Stimulated activated CD4-positive, alpha-beta T cell treated with anti-CD3 and anti-CD28 coated beads, Interleukin-15, amount 100 ng/mL, for 24 hours (primary cell): ENCODE results near the gene EVL.
"Not testable (repeated sequence)": the region's sequence is repeated elsewhere in the genome, so short reads cannot be mapped to it uniquely, and the experiment has no call there.

ENCODE experiments used
- DNase-seq: peaks from one replicate; pipeline ENCODE4 v3.0.0-alpha.2; 2020

EVL gene

GRCh38 chr14:100180671-100181070 lies 115.4 kb downstream of the EVL start:
- not testable (repeated sequence) for DNase-seq

DNA sequence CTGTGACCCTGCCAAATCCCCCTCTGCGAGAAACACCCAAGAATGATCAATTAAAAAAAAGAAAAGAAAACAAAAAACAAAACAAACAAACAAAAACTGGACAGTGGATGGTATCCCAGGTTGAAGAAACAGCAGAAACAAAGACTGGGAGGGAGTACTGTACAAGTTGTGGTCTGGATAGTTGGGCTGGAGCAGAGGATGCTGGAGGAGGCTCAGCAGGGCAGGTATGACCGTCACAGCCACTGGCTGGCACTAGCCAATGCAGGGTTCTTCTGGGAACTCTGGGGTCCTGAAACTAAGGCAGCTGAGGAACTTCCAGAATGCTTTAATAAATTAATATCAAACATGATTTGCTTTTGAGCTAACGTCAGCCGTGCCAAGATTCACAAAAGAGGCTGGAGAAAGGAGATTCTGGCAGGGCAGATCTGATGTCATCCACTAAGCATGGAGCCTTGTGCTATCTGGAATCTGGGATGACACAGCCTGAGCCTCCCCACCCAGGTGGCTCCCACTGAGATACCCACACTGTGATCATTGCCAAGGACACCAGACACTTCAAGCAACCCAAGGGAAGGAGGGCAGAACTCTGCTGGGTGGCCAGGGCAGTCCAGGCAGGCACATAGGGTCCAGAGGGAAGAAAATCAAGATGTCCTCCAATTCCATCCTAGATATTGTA lies 116.8 kb downstream of the EVL start:
- not testable (repeated sequence) for DNase-seq

- no peak for DNase-seq
Observed at GRCh38 chr14:100187247-100187833, 122.1 kb downstream of the EVL start.

DNA sequence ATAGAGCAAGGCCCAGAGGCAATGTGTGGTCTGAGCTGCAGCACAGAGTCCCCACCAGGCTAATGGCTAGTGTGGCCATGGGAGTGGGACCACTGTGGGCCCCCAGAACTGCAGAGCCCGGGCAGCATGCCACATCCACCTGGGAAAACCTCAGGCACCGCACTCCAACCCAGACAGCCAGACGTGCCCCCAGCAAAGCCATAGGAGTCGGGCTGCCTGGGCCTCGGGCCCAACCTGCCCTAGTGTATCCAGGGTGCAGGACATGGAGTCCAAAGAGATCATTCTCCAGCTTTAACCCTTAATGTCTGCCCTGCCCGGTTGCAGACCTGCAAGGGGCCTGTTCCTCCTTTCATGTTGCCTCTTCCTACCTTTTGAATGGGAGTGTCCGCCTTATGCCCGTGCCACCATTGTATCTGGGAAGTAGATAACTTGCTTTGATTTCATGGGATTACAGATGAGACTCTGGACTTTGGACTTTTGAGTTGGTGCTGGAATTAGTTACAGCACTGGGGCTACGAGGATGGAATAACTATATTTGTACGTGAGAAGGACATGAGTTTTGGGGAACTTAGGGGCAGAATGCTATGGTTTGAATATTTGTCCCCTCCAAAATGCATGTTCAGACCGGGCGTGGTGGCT lies 123.3 kb downstream of the EVL start:
- no peak for DNase-seq

DNA sequence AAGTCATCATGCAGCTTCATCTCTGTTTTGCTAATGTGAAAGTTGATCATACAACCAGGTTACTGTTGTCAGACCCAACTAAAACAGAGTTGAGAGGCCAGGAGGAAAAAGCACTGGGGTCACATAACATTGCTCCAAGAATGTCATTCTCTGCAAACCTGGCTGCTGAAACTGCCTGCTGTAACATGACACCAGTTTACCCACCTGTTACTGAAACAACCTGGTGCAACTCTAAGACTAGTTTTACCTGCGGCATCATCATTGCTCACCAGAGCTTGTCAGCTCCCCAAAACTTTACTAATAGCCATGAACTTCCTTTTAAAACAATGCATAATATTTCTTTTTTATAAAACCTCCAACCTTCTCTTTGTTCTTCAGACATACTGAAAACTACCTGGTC lies 124.9 kb downstream of the EVL start:
- DNase-seq: no peak

DNA sequence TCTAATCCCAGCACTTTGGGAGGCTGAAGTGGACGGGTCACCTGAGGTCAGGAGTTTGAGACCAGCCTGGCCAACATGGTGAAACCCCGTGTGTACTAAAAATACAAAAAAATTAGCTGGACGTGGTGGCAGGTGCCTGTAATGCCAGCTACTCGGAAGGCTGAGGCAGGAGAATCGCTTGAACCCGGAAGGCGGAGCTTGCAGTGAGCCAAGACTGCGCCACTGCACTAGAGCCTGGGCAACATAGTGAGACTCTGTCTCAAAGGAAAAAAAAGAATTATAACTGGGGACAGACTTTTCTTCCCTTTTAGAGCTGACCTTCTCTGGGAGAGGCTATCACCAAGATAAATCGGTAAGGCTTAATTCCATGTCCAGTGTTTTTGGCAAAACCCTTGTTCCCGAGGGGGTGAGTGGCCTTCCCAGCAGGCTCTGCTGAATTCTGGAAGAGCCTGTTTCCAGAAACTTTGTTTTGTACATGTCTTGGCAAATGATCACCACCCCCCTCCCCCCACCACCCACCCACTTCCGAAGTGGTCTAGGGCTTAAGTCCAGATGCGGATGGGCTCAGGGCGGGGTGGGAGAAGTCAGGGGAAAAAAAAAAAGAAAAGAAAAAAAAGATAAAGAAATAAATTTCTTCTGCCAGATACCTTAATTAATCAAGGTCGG lies 126.5 kb downstream of the EVL start:
- DNase-seq: no peak

DNA sequence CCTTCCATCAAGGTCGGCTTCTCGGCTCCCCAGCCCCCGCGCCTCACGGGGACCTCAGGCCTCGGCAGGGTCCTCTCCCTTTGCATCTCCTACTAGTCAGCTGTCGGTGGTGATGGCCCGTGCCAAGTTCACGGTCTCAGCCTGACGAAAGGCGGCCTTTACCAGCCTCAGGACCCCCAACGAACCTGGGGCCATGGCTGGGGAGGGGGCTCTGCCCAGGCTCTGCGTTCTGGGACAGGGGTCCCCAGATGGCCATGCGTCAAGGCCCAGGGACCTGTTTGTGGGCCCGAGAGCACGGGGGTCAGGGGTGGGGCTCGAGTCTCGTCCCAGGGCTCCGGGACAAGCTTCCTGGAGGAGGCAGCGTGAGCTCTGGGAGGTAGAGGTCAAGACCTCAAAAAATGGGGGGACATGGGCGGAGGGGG lies 127.0 kb downstream of the EVL start:
- peak; percentile 17 for DNase-seq

DNA sequence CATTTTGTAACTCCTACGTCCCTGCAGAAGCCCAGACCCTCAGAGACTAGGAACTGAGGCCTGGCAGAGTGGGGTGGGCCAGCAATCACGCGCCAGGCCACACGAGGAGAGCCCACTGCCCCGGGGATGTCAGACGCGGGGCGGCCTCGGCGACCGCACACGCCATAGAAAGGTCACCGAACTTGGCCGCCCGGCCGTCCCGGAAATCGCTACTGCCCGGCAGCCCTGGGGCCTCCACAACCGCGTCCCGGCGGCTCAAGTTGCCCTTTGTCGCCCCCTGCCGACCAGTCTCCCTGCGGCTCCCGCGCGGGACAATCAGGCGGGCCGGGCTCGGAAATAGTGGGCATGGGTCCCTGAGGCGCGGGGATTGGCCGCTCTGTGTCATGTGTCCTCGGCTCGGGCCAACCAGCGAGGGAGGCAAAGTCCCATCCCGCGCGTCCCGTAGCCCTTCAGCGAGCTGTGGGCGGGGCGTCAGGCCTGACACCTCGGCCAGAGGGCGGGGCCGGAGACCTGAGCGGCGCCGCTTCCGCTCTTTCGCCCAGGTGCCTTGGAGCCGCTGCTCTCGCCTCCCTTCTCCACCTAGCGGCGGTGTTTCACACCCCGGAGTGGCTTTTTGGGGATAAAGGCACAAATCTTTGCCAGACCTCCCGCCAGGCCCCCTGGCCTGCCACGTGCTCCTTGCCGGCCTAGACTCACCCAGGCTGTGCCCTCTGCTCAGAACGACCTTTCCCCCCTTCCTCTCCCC lies 127.6 kb downstream of the EVL start:
- DNase-seq: peak; percentile 100
